Measurements from ENCODE around the gene SESN2. TPM values are rescaled to one million over a fixed set of nuclear protein-coding genes. Genes with fewer than 3 reads are reported as not detected.

SESN2 gene
- total RNA-seq, 4 donors from 2014 or later, result 25.1 to 44.5 (median 30.5) TPM

GRCh38 chr1:28273216-28273860 is 14.0 kb downstream of the SESN2 start:
- Histone ChIP-seq H3K27me3 (no peaks in the 10 kb centered on the region), H3K4me3 (no peak overlapping the region), H3K36me3 (peaks cover 0 to 39% (median 19%) of the 10 kb centered on the region in 4 donors), H3K9me3 (no peaks in the 10 kb centered on the region), H3K27ac (no peak overlapping the region), H3K4me1 (no peaks in the 10 kb centered on the region)
- DNase-seq, result no peak
- 88% methylated on average over 17 of the region's 17 CpGs; no CpG with 5 or more reads in 1 of the 2 donors for WGBS, 2 donors (ENCODE audit: low coverage in 1 of 2)
- TF ChIP-seq EP300 (IDR thresholded peaks at IDR 0.05; ENCODE audit: low read depth), result no peak
- TF ChIP-seq POLR2AphosphoS5 (IDR thresholded peaks at IDR 0.05), result no peak
- no peak for TF ChIP-seq CTCF (IDR thresholded peaks at IDR 0.05)
- TF ChIP-seq POLR2A (IDR thresholded peaks at IDR 0.05), result no peak
- intact Hi-C loops (cut with DNase I; ENCODE audit: low total_unique reads) (no loop called here), in situ Hi-C loops (cut with MboI; ENCODE audit: low pct_ligation_motif_present in 1 of 4, low pct_unique_long_range_greater_than_20kb in 1 of 4, low sequenced_read_pairs in 3 of 4) (no loop called here)

- intact Hi-C loops (cut with DNase I; ENCODE audit: low total_unique reads) (no loop called here), in situ Hi-C loops (cut with MboI; ENCODE audit: low pct_ligation_motif_present in 1 of 4, low pct_unique_long_range_greater_than_20kb in 1 of 4, low sequenced_read_pairs in 3 of 4) (no loop called here)
- no peak for DNase-seq
- TF ChIP-seq POLR2AphosphoS5 (IDR thresholded peaks at IDR 0.05) (no peak), POLR2A (IDR thresholded peaks at IDR 0.05) (no peak), EP300 (IDR thresholded peaks at IDR 0.05; ENCODE audit: low read depth) (no peak), CTCF (IDR thresholded peaks at IDR 0.05) (no peak)
- no peak overlapping the region for H3K4me3 ChIP-seq
- H3K9me3 ChIP-seq, result no peaks in the 10 kb centered on the region
- WGBS, 2 donors (ENCODE audit: low coverage in 1 of 2), result 95 to 100% methylated on average over 3 to 5 of the region's 5 CpGs
- H3K36me3 ChIP-seq, result peaks cover 0 to 50% (median 24%) of the 10 kb centered on the region in 4 donors
- H3K27ac ChIP-seq, result no peak overlapping the region
- no peaks in the 10 kb centered on the region for H3K27me3 ChIP-seq
- peaks cover 0 to 26% (median 19%) of the 10 kb centered on the region in 4 donors for H3K4me1 ChIP-seq
Observed at GRCh38 chr1:28278763-28279162, 19.4 kb downstream of the SESN2 start.

GRCh38 chr1:28279721-28280120 is 20.4 kb downstream of the SESN2 start:
- DNase-seq, result no peak
- H3K4me3 ChIP-seq, result no peak overlapping the region
- intact Hi-C loops (cut with DNase I; ENCODE audit: low total_unique reads) (no loop called here), in situ Hi-C loops (cut with MboI; ENCODE audit: low pct_ligation_motif_present in 1 of 4, low pct_unique_long_range_greater_than_20kb in 1 of 4, low sequenced_read_pairs in 3 of 4) (no loop called here)
- H3K36me3 ChIP-seq, result peaks cover 0 to 41% (median 19%) of the 10 kb centered on the region in 4 donors
- no peaks in the 10 kb centered on the region for H3K9me3 ChIP-seq
- peaks cover 0 to 26% (median 19%) of the 10 kb centered on the region in 4 donors for H3K4me1 ChIP-seq
- H3K27me3 ChIP-seq, result no peaks in the 10 kb centered on the region
- 98 to 100% methylated on average over 7 of the region's 7 CpGs for WGBS, 2 donors (ENCODE audit: low coverage in 1 of 2)
- TF ChIP-seq POLR2A (IDR thresholded peaks at IDR 0.05) (no peak), CTCF (IDR thresholded peaks at IDR 0.05) (no peak), EP300 (IDR thresholded peaks at IDR 0.05; ENCODE audit: low read depth) (no peak), POLR2AphosphoS5 (IDR thresholded peaks at IDR 0.05) (no peak)
- peak overlapping the region in 3 of 4 donors; percentile 63 to 74 (median 68) for H3K27ac ChIP-seq

GRCh38 chr1:28280501-28280900 is 21.2 kb downstream of the SESN2 start:
- Histone ChIP-seq H3K27ac (peak overlapping the region; percentile 55 to 74 (median 66)), H3K9me3 (no peaks in the 10 kb centered on the region), H3K27me3 (no peaks in the 10 kb centered on the region), H3K4me3 (no peak overlapping the region), H3K4me1 (peaks cover 0 to 26% (median 19%) of the 10 kb centered on the region in 4 donors), H3K36me3 (peaks cover 0 to 36% (median 18%) of the 10 kb centered on the region in 4 donors)
- in situ Hi-C loops (cut with MboI; ENCODE audit: low pct_ligation_motif_present in 1 of 4, low pct_unique_long_range_greater_than_20kb in 1 of 4, low sequenced_read_pairs in 3 of 4) (no loop called here), intact Hi-C loops (cut with DNase I; ENCODE audit: low total_unique reads) (no loop called here)
- WGBS, 2 donors (ENCODE audit: low coverage in 1 of 2), result 80 to 86% methylated on average over 1 to 5 of the region's 8 CpGs
- TF ChIP-seq POLR2A (IDR thresholded peaks at IDR 0.05), result no peak
- no peak for TF ChIP-seq EP300 (IDR thresholded peaks at IDR 0.05; ENCODE audit: low read depth)
- no peak for TF ChIP-seq POLR2AphosphoS5 (IDR thresholded peaks at IDR 0.05)
- TF ChIP-seq CTCF (IDR thresholded peaks at IDR 0.05), result no peak
- DNase-seq, result no peak
